PC-3 (cell line): ENCODE data around the gene LHX2. TPM values are rescaled to one million over a fixed set of nuclear protein-coding genes. Genes with fewer than 3 reads are reported as not detected.

Experiments used
- ATAC-seq: fragments of 200-7000 bp; cut with Tn5 transposase; 2 replicates; pipeline ENCODE4 v1.9.1; 2020; ENCODE audit warnings: mild to moderate bottlenecking, moderate library complexity
- BruUV-seq: library from RNA; stranded (reverse); fragments of 400-500 nt; replicated peaks from 2 replicates; lab custom pipeline; 2021; lab: Mats Ljungman, UMichigan
- CTCF ChIA-PET: fragments of 300-600 bp; sonication (Branson Sonifier 250); formaldehyde crosslinking; loops from one replicate; lab custom pipeline; 2022; ENCODE audit warnings: antibody characterized with exemption; lab: Charles Lee
- POLR2A ChIA-PET: fragments of 300-600 bp; sonication (Branson Sonifier 250); formaldehyde crosslinking; loops from one replicate; lab custom pipeline; 2022; ENCODE audit warnings: antibody characterized with exemption; ENCODE audit not compliant: unreplicated experiment; lab: Charles Lee
- DNase-seq: peaks from one replicate; pipeline ENCODE4 v3.0.0-alpha.2; 2015
- H2AFZ ChIP-seq: fragments of 300-600 bp; sonication (generic); 2 replicates; pipeline ENCODE4 v1.6.0; 2016; ENCODE audit warnings: antibody characterized with exemption, low read length
- H3F3A ChIP-seq: fragments of 300-600 bp; sonication (generic); one replicate; pipeline ENCODE4 v1.6.0; 2017; ENCODE audit warnings: antibody characterized with exemption, low read length, control low read depth, mild to moderate bottlenecking; ENCODE audit not compliant: unreplicated experiment
- H3K27ac ChIP-seq: fragments of 300-600 bp; sonication (generic); 2 replicates; pipeline ENCODE4 v1.5.1; 2016; ENCODE audit warnings: mild to moderate bottlenecking, low read length
- H3K27me3 ChIP-seq: fragments of 300-600 bp; sonication (generic); 2 replicates; pipeline ENCODE4 v1.6.1; 2016; ENCODE audit warnings: low read length, mixed read lengths
- H3K36me3 ChIP-seq: fragments of 300-600 bp; sonication (generic); 2 replicates; pipeline ENCODE4 v1.6.1; 2016; ENCODE audit warnings: low read depth, mixed run types, low read length, mixed read lengths
- H3K4me1 ChIP-seq: fragments of 300-600 bp; sonication (generic); 2 replicates; pipeline ENCODE4 v1.5.1; 2016; ENCODE audit warnings: low read length; ENCODE audit not compliant: insufficient read depth
- H3K4me2 ChIP-seq: fragments of 300-600 bp; sonication (generic); 2 replicates; pipeline ENCODE4 v1.6.0; 2016; ENCODE audit warnings: low read length
- H3K4me3 ChIP-seq: fragments of 300-600 bp; sonication (generic); 2 replicates; pipeline ENCODE4 v1.5.1; 2016; ENCODE audit warnings: mild to moderate bottlenecking, low read length, mixed read lengths
- H3K79me2 ChIP-seq: fragments of 300-600 bp; sonication (generic); 2 replicates; pipeline ENCODE4 v1.6.1; 2017; ENCODE audit warnings: low read length, mixed read lengths
- H3K9ac ChIP-seq: fragments of 300-600 bp; sonication (generic); 2 replicates; pipeline ENCODE4 v1.6.0; 2016; ENCODE audit warnings: mild to moderate bottlenecking, low read length
- H3K9me2 ChIP-seq: fragments of 300-600 bp; sonication (generic); replicated peaks from 2 replicates; pipeline ENCODE4 v1.6.1; 2016; ENCODE audit warnings: mixed run types, low read length, mixed read lengths
- H3K9me3 ChIP-seq: fragments of 300-600 bp; sonication (generic); 2 replicates; pipeline ENCODE4 v1.6.1; 2016; ENCODE audit warnings: low read length, mixed read lengths
- H4K20me1 ChIP-seq: fragments of 300-600 bp; sonication (generic); 2 replicates; pipeline ENCODE4 v1.6.1; 2016; ENCODE audit warnings: low read length, mixed read lengths
- EZH2 ChIP-seq: fragments of 300-600 bp; sonication (generic); IDR thresholded peaks from one replicate; pipeline ENCODE4 v1.6.1; 2017; ENCODE audit warnings: antibody characterized with exemption, mild to moderate bottlenecking, low read length; ENCODE audit not compliant: unreplicated experiment
- EZH2phosphoT487 ChIP-seq: fragments of 300-600 bp; sonication (generic); IDR thresholded peaks from 2 replicates; pipeline ENCODE4 v1.6.1; 2018; ENCODE audit warnings: mild to moderate bottlenecking, antibody characterized with exemption, low read length, borderline replicate concordance
- intact Hi-C: fragments of 100-400 bp; cut with micrococcal nuclease; formaldehyde crosslinking; loops from 2 replicates; pipeline ENCODE4 v1.9.0; 2023
- total RNA-seq: library from RNA; depleted of rRNA; stranded (reverse); fragments of >200 nt; gene quantifications from 2 replicates; pipeline ENCODE4 v1.2.3, GENCODE V29; 2014
- TF ChIP-seq, protein P1 (sequence below): fragments of 300-600 bp; sonication (generic); conservative IDR thresholded peaks from 2 replicates; pipeline ENCODE4 v1.5.1; 2017; ENCODE audit warnings: antibody characterized with exemption, low read depth, mild to moderate bottlenecking, low read length

The LHX2 gene
- total RNA-seq, 1 experiment from 2014 or later, result 1.1 TPM

DNA sequence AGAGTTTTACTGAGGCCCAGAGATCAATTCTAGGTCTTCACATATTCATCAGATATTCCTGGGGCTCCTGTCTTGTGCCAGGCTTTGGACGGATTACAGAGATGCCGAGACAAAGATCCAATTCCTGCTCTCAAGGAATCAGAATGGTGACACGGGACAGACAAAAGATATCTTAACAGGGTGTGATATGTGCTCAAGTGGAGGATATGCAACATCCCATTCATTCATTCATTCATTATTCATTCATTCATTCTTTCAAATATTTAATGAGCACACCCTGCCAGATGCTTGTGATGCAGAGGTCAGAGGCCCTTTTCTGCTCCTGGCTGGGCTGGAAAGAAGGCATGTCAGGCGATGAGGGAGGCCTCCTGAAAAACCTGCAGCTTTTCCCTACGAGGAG lies 21.8 kb downstream of the LHX2 start:
- Histone ChIP-seq H3K4me3 (no peak overlapping the region), H3K9me3 (no peaks in the 10 kb centered on the region), H3K36me3 (no peaks in the 10 kb centered on the region), H3K27ac (no peak overlapping the region), H3K79me2 (no peaks in the 10 kb centered on the region), H3K9ac (no peak overlapping the region), H3K27me3 (no peaks in the 10 kb centered on the region), H3K4me2 (no peak overlapping the region), H3K4me1 (no peaks in the 10 kb centered on the region), H3F3A (no peaks in the 10 kb centered on the region), H3K9me2 (no peaks in the 10 kb centered on the region), H4K20me1 (no peaks in the 10 kb centered on the region), H2AFZ (no peak overlapping the region)
- BruUV-seq, result no TSS peak
- ATAC-seq (no peak), DNase-seq (no peak)
- ChIA-PET POLR2A (no interaction called here), CTCF (no interaction called here)
- intact Hi-C loops, result no loop called here
- TF ChIP-seq EZH2phosphoT487, result no peak
- TF ChIP-seq, protein P1, sequence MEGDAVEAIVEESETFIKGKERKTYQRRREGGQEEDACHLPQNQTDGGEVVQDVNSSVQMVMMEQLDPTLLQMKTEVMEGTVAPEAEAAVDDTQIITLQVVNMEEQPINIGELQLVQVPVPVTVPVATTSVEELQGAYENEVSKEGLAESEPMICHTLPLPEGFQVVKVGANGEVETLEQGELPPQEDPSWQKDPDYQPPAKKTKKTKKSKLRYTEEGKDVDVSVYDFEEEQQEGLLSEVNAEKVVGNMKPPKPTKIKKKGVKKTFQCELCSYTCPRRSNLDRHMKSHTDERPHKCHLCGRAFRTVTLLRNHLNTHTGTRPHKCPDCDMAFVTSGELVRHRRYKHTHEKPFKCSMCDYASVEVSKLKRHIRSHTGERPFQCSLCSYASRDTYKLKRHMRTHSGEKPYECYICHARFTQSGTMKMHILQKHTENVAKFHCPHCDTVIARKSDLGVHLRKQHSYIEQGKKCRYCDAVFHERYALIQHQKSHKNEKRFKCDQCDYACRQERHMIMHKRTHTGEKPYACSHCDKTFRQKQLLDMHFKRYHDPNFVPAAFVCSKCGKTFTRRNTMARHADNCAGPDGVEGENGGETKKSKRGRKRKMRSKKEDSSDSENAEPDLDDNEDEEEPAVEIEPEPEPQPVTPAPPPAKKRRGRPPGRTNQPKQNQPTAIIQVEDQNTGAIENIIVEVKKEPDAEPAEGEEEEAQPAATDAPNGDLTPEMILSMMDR, result no peak
- no peak for TF ChIP-seq EZH2

DNA sequence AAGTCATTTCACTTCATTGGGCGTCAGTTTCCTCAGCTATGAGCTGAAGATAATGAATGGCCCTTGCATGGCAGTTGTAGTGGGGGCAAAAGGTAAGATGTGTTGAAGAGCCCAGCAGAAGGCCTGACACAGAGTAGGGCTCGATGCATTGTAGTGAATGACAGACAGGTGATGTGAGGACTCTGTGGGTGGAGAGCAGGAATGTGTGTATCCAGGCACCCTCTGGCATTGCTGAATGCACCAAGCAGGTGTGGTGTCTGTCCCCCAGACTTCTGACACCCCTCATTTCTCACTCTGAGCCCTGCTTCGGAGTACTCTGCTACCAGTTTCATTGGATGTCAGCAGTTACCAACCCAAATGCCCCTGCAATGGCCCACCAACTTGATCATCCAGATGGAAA lies 22.4 kb downstream of the LHX2 start:
- no peak for TF ChIP-seq EZH2phosphoT487
- TF ChIP-seq EZH2, result no peak
- TF ChIP-seq, protein P1, result no peak
- Histone ChIP-seq H3K4me1 (no peaks in the 10 kb centered on the region), H3K4me2 (no peak overlapping the region), H3K9ac (no peak overlapping the region), H3K9me2 (no peaks in the 10 kb centered on the region), H3K4me3 (no peak overlapping the region), H3K27me3 (no peaks in the 10 kb centered on the region), H3K79me2 (no peaks in the 10 kb centered on the region), H3F3A (no peaks in the 10 kb centered on the region), H3K36me3 (no peaks in the 10 kb centered on the region), H3K27ac (no peak overlapping the region), H3K9me3 (no peaks in the 10 kb centered on the region), H2AFZ (no peak overlapping the region), H4K20me1 (no peaks in the 10 kb centered on the region)
- intact Hi-C loops, result no loop called here
- no TSS peak for BruUV-seq
- ChIA-PET POLR2A (no interaction called here), CTCF (no interaction called here)
- ATAC-seq, result no peak
- DNase-seq, result no peak

DNA sequence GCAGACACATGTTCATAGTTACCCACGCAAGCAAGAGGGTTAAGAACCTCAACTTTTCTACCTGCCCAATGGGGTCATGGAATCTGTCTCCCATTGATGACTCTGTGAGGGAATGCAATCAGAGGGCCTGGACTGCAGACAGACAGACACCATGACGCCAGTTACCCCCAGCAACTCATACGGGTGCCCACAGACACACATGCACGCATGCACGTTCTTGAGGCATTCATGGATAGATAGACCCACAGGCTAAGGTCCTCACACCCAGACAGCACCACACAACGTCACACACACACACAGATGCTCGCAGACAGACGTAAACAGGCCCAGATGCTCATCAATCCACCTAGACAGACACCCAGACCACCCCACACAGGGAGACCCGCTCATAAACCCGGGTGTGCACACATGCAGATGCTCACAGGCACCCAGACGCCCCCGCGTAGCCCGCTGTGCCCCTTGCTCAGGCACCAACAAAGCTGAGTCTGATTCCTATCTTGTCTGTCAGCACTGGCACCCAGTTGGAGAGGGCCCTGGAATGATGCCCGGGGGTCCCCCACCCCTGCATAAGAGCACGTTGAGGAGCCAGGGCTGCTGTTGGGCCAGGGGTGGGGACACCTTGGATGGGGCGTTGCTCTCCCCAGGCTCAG lies 23.6 kb downstream of the LHX2 start:
- no peak overlapping the region for H3K27ac ChIP-seq
- no peaks in the 10 kb centered on the region for H3K27me3 ChIP-seq

More for the DNA sequence above, 23.6 kb downstream of the LHX2 start:
- CTCF ChIA-PET, result no interaction called here
- Histone ChIP-seq H3K79me2 (no peaks in the 10 kb centered on the region), H3K36me3 (no peaks in the 10 kb centered on the region), H3K4me3 (no peak overlapping the region), H3K9me3 (no peaks in the 10 kb centered on the region), H3K4me2 (no peak overlapping the region), H3K9me2 (no peaks in the 10 kb centered on the region), H4K20me1 (no peaks in the 10 kb centered on the region), H3F3A (no peaks in the 10 kb centered on the region), H3K9ac (no peak overlapping the region), H2AFZ (no peak overlapping the region), H3K4me1 (no peaks in the 10 kb centered on the region)
- no TSS peak for BruUV-seq
- TF ChIP-seq EZH2 (no peak), EZH2phosphoT487 (no peak)
- TF ChIP-seq, protein P1, result no peak
- no peak for DNase-seq
- POLR2A ChIA-PET, result no interaction called here
- no peak for ATAC-seq
- intact Hi-C loops, result no loop called here
